B cell (primary cell): ENCODE measurements around the gene COL26A1.

Experiments
- CTCF ChIP-seq: fragments of 200-600 bp; IDR thresholded peaks from one replicate; pipeline ENCODE4 v1.8.0; 2022; ENCODE audit warnings: antibody characterized with exemption, mild to moderate bottlenecking
- EZH2 ChIP-seq: IDR thresholded peaks from 2 replicates; pipeline ENCODE4 v1.6.1; 2012; ENCODE audit warnings: borderline replicate concordance, low read depth, mild to moderate bottlenecking, moderate library complexity, low read length; ENCODE audit not compliant: insufficient read depth, poor library complexity, severe bottlenecking

GRCh38 chr7:101575168-101575567, 212.5 kb downstream of the COL26A1 start:
- TF ChIP-seq CTCF (no peak), EZH2 (no peak)
